Fibroblast of lung (primary cell): ENCODE data around the gene DLX4. TPM values are rescaled to one million over a fixed set of nuclear protein-coding genes. Genes with fewer than 3 reads are reported as not detected.

Experiments
- DNase-seq, 2 donors: peaks; one replicate each; pipeline versions ENCODE4 v3.0.0 to v3.0.0-alpha.2; 2010; ENCODE audit warnings: low read depth in 2 of 2
- H2AFZ ChIP-seq: 2 replicates; pipeline ENCODE4 v1.5.1; 2012; ENCODE audit warnings: low read length, control low read depth, inconsistent platforms
- H3K27ac ChIP-seq: 2 replicates; pipeline ENCODE4 v1.5.1; 2011; ENCODE audit warnings: low read length, control low read depth; ENCODE audit not compliant: insufficient read depth
- H3K27me3 ChIP-seq: 2 replicates; pipeline ENCODE4 v1.5.1; 2011; ENCODE audit warnings: mild to moderate bottlenecking, low read length; ENCODE audit not compliant: control insufficient read depth, insufficient read depth
- H3K36me3 ChIP-seq: 2 replicates; pipeline ENCODE4 v1.5.1; 2011; ENCODE audit warnings: low read length; ENCODE audit not compliant: control insufficient read depth, insufficient read depth
- H3K4me1 ChIP-seq: 2 replicates; pipeline ENCODE4 v1.5.1; 2011; ENCODE audit warnings: low read length; ENCODE audit not compliant: control insufficient read depth, insufficient read depth; ENCODE audit errors: extremely low read depth
- H3K4me2 ChIP-seq: 2 replicates; pipeline ENCODE4 v1.5.1; 2011; ENCODE audit warnings: low read length, control low read depth; ENCODE audit not compliant: insufficient read depth; ENCODE audit errors: extremely low read depth
- H3K4me3 ChIP-seq, 4 experiments: fragments of 200-600 bp in 1 of 4; sonication (generic) in 1 of 4; replicated peaks in 1 of 4; 2 replicates each; pipeline ENCODE4 v1.5.1; 2011 to 2016; ENCODE audit warnings: low read length in 4 of 4, low read depth in 3 of 4, mild to moderate bottlenecking in 3 of 4, control low read depth in 2 of 4, inconsistent platforms in 1 of 4, mixed read lengths in 1 of 4; ENCODE audit not compliant: insufficient read depth in 1 of 4; ENCODE audit errors: control extremely low read depth in 1 of 4
- H3K79me2 ChIP-seq: 2 replicates; pipeline ENCODE4 v1.5.1; 2012; ENCODE audit warnings: mild to moderate bottlenecking, low read length, inconsistent platforms; ENCODE audit not compliant: control insufficient read depth, insufficient read depth
- H3K9ac ChIP-seq: 2 replicates; pipeline ENCODE4 v1.5.1; 2011; ENCODE audit warnings: mild to moderate bottlenecking, low read length, control low read depth; ENCODE audit not compliant: insufficient read depth
- H3K9me3 ChIP-seq: 2 replicates; pipeline ENCODE4 v1.5.1; 2012; ENCODE audit warnings: low read depth, low read length; ENCODE audit not compliant: control insufficient read depth, insufficient read depth
- H4K20me1 ChIP-seq: 2 replicates; pipeline ENCODE4 v1.5.1; 2011; ENCODE audit warnings: low read length; ENCODE audit not compliant: control insufficient read depth, insufficient read depth; ENCODE audit errors: extremely low read depth
- EZH2 ChIP-seq: IDR thresholded peaks from 2 replicates; pipeline ENCODE4 v1.5.1; 2012; ENCODE audit warnings: low read length, control low read depth, mild to moderate bottlenecking; ENCODE audit errors: missing control alignments
- polyA plus RNA-seq, 2 donors: library from polyadenylated mRNA; depleted of rRNA in 1 of 2; stranded (reverse) in 1 of 2; unstranded in 1 of 2; fragments of >200 nt; gene quantifications; 2 replicates each; pipeline ENCODE4 v1.2.1, GENCODE V29; 2011 to 2012; ENCODE audit warnings: missing spikeins in 1 of 2
- total RNA-seq: library from RNA; depleted of rRNA; stranded (reverse); fragments of >200 nt; gene quantifications from 2 replicates; pipeline ENCODE4 v1.2.1, GENCODE V29; 2014
- TF ChIP-seq, protein P1 (sequence below), 2 donors: IDR thresholded peaks in 1 of 2; conservative IDR thresholded peaks in 1 of 2; 1 replicate in 1 of 2; 2 replicates in 1 of 2; pipeline ENCODE4 v1.5.1; 2011 to 2012; ENCODE audit warnings: low read length in 2 of 2, control low read depth in 1 of 2, inconsistent platforms in 1 of 2, low read depth in 1 of 2, mild to moderate bottlenecking in 1 of 2

The DLX4 gene
- total and polyA plus RNA-seq, 2 donors (not counting 1 experiment from before 2014, with no cell fraction given): not detected

GRCh38 chr17:49984776-49985175 lies 15.8 kb downstream of the DLX4 start:
- peaks cover 37% of the 10 kb centered on the region for H3K27me3 ChIP-seq
- no peak for TF ChIP-seq EZH2
- TF ChIP-seq, protein P1, sequence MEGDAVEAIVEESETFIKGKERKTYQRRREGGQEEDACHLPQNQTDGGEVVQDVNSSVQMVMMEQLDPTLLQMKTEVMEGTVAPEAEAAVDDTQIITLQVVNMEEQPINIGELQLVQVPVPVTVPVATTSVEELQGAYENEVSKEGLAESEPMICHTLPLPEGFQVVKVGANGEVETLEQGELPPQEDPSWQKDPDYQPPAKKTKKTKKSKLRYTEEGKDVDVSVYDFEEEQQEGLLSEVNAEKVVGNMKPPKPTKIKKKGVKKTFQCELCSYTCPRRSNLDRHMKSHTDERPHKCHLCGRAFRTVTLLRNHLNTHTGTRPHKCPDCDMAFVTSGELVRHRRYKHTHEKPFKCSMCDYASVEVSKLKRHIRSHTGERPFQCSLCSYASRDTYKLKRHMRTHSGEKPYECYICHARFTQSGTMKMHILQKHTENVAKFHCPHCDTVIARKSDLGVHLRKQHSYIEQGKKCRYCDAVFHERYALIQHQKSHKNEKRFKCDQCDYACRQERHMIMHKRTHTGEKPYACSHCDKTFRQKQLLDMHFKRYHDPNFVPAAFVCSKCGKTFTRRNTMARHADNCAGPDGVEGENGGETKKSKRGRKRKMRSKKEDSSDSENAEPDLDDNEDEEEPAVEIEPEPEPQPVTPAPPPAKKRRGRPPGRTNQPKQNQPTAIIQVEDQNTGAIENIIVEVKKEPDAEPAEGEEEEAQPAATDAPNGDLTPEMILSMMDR (conservative IDR thresholded peaks at IDR 0.05 in 1 of 2, IDR thresholded peaks at IDR 0.05 in 1 of 2; ENCODE audit: low read depth in 1 of 2, low read length in 2 of 2): no peak
- H3K4me1 ChIP-seq: no peaks in the 10 kb centered on the region
- H3K4me3 ChIP-seq: no peak overlapping the region
- H3K9me3 ChIP-seq: no peaks in the 10 kb centered on the region
- no peaks in the 10 kb centered on the region for H4K20me1 ChIP-seq
- no peak overlapping the region for H2AFZ ChIP-seq
- no peak overlapping the region for H3K9ac ChIP-seq
- no peak for DNase-seq
- H3K27ac ChIP-seq: no peak overlapping the region
- H3K36me3 ChIP-seq: no peaks in the 10 kb centered on the region
- no peaks in the 10 kb centered on the region for H3K79me2 ChIP-seq
- H3K4me2 ChIP-seq: no peak overlapping the region

GRCh38 chr17:49985310-49985990 lies 16.5 kb downstream of the DLX4 start:
- H3K36me3 ChIP-seq: no peaks in the 10 kb centered on the region
- no peak overlapping the region for H3K27ac ChIP-seq
- H3K4me2 ChIP-seq: no peak overlapping the region
- no peaks in the 10 kb centered on the region for H3K4me1 ChIP-seq
- H3K79me2 ChIP-seq: no peaks in the 10 kb centered on the region
- no peaks in the 10 kb centered on the region for H4K20me1 ChIP-seq
- peaks cover 34% of the 10 kb centered on the region for H3K27me3 ChIP-seq
- H3K9ac ChIP-seq: no peak overlapping the region
- no peak overlapping the region for H3K4me3 ChIP-seq
- H2AFZ ChIP-seq: no peak overlapping the region
- TF ChIP-seq EZH2: no peak
- TF ChIP-seq, protein P1 (conservative IDR thresholded peaks at IDR 0.05 in 1 of 2, IDR thresholded peaks at IDR 0.05 in 1 of 2; ENCODE audit: low read depth in 1 of 2, low read length in 2 of 2): no peak
- no peak for DNase-seq
- no peaks in the 10 kb centered on the region for H3K9me3 ChIP-seq

GRCh38 chr17:49986396-49987289 lies 17.7 kb downstream of the DLX4 start:
- no peaks in the 10 kb centered on the region for H3K36me3 ChIP-seq
- no peak for TF ChIP-seq EZH2
- TF ChIP-seq, protein P1 (conservative IDR thresholded peaks at IDR 0.05 in 1 of 2, IDR thresholded peaks at IDR 0.05 in 1 of 2; ENCODE audit: low read depth in 1 of 2, low read length in 2 of 2): no peak
- H3K9ac ChIP-seq: no peak overlapping the region
- H3K79me2 ChIP-seq: no peaks in the 10 kb centered on the region
- H2AFZ ChIP-seq: no peak overlapping the region
- no peak overlapping the region for H3K4me3 ChIP-seq
- no peaks in the 10 kb centered on the region for H3K9me3 ChIP-seq
- H3K4me2 ChIP-seq: no peak overlapping the region
- H3K27me3 ChIP-seq: peaks cover 35% of the 10 kb centered on the region
- DNase-seq: no peak
- no peaks in the 10 kb centered on the region for H4K20me1 ChIP-seq
- no peak overlapping the region for H3K27ac ChIP-seq
- H3K4me1 ChIP-seq: no peaks in the 10 kb centered on the region
